GM23338 (cell line): ENCODE measurements around the gene CAMK1. TPM values are rescaled to one million over a fixed set of nuclear protein-coding genes. Genes with fewer than 3 reads are reported as not detected.

Experiments used
- ATAC-seq: fragments of 200-7000 bp; cut with Tn5 transposase; 3 replicates; pipeline ENCODE4 v1.9.1; 2020
- DNase-seq: peaks from one replicate; pipeline ENCODE4 v3.0.0-alpha.2; 2015; ENCODE audit warnings: low spot score
- H2AFZ ChIP-seq: fragments of 200-600 bp; sonication (generic); 2 replicates; pipeline ENCODE4 v1.8.0; 2016; ENCODE audit warnings: antibody characterized with exemption, mild to moderate bottlenecking, moderate library complexity
- H3F3A ChIP-seq: fragments of 200-600 bp; sonication (generic); replicated peaks from 2 replicates; pipeline ENCODE4 v1.8.0; 2017; ENCODE audit warnings: antibody characterized with exemption, mixed run types, low read depth
- H3K27ac ChIP-seq: fragments of 200-600 bp; sonication (generic); 2 replicates; pipeline ENCODE4 v1.6.1; 2016; ENCODE audit warnings: low read depth
- H3K27me3 ChIP-seq: fragments of 200-600 bp; sonication (generic); 2 replicates; pipeline ENCODE4 v1.8.0; 2016; ENCODE audit warnings: mild to moderate bottlenecking, mixed run types, moderate library complexity; ENCODE audit not compliant: insufficient read depth
- H3K36me3 ChIP-seq: fragments of 200-600 bp; sonication (generic); 2 replicates; pipeline ENCODE4 v1.8.0; 2016; ENCODE audit warnings: mild to moderate bottlenecking; ENCODE audit not compliant: insufficient read depth
- H3K4me1 ChIP-seq: fragments of 200-600 bp; sonication (generic); 2 replicates; pipeline ENCODE4 v1.8.0; 2016; ENCODE audit warnings: mild to moderate bottlenecking, moderate library complexity; ENCODE audit not compliant: insufficient read depth
- H3K4me2 ChIP-seq: fragments of 200-600 bp; sonication (generic); 2 replicates; pipeline ENCODE4 v1.7.1; 2017; ENCODE audit warnings: mixed run types
- H3K4me3 ChIP-seq: fragments of 200-600 bp; sonication (generic); 2 replicates; pipeline ENCODE4 v1.6.1; 2016; ENCODE audit warnings: mixed run types
- H3K79me2 ChIP-seq: fragments of 200-600 bp; sonication (generic); replicated peaks from 2 replicates; pipeline ENCODE4 v1.8.0; 2017; ENCODE audit warnings: mild to moderate bottlenecking; ENCODE audit not compliant: insufficient read depth
- H3K9me2 ChIP-seq: fragments of 200-600 bp; sonication (generic); 2 replicates; pipeline ENCODE4 v1.8.0; 2017; ENCODE audit not compliant: insufficient read depth
- H4K20me1 ChIP-seq: fragments of 200-600 bp; sonication (generic); replicated peaks from 2 replicates; pipeline ENCODE4 v1.8.0; 2017; ENCODE audit warnings: mild to moderate bottlenecking; ENCODE audit not compliant: insufficient read depth
- H3K27ac Mint-ChIP-seq: 2 replicates; pipeline ENCODE4 v1.8.0; 2020; ENCODE audit warnings: inconsistent platforms, mild to moderate bottlenecking, moderate library complexity, mixed read lengths
- H3K27me3 Mint-ChIP-seq: 3 replicates; pipeline ENCODE4 v1.8.0; 2022; ENCODE audit warnings: low read depth, mild to moderate bottlenecking, moderate library complexity, mixed read lengths, inconsistent platforms; ENCODE audit not compliant: insufficient read depth, poor library complexity
- H3K36me3 Mint-ChIP-seq: 3 replicates; pipeline ENCODE4 v1.8.0; 2021; ENCODE audit warnings: low read depth, mild to moderate bottlenecking, inconsistent platforms, moderate library complexity, mixed read lengths
- H3K4me1 Mint-ChIP-seq: 3 replicates; pipeline ENCODE4 v1.8.0; 2020; ENCODE audit warnings: mild to moderate bottlenecking, inconsistent platforms, mixed read lengths
- H3K4me3 Mint-ChIP-seq: 3 replicates; pipeline ENCODE4 v1.8.0; 2021; ENCODE audit warnings: moderate library complexity, mild to moderate bottlenecking, inconsistent platforms, mixed read lengths
- H3K9me3 Mint-ChIP-seq: 3 replicates; pipeline ENCODE4 v1.8.0; 2020; ENCODE audit warnings: moderate library complexity, mild to moderate bottlenecking, inconsistent platforms, mixed read lengths
- CREB1 ChIP-seq: fragments of 250-450 bp; sonication (Bioruptor Pico); IDR thresholded peaks from 2 replicates; pipeline ENCODE4 v1.5.0; 2020; ENCODE audit warnings: low read depth, mild to moderate bottlenecking, moderate library complexity
- EZH2 ChIP-seq: fragments of 200-600 bp; sonication (generic); IDR thresholded peaks from one replicate; pipeline ENCODE4 v1.8.0; 2017; ENCODE audit warnings: antibody characterized with exemption, mild to moderate bottlenecking, low read depth; ENCODE audit not compliant: unreplicated experiment
- EZH2phosphoT487 ChIP-seq: fragments of 200-600 bp; sonication (generic); IDR thresholded peaks from one replicate; pipeline ENCODE4 v1.8.1; 2018; ENCODE audit warnings: antibody characterized with exemption; ENCODE audit not compliant: unreplicated experiment
- JUNB ChIP-seq: IDR thresholded peaks from one replicate; pipeline ENCODE4 v1.6.1; 2016; ENCODE audit warnings: antibody characterized with exemption; ENCODE audit not compliant: unreplicated experiment
- NANOG ChIP-seq: IDR thresholded peaks from 2 replicates; pipeline ENCODE4 v1.6.1; 2016; ENCODE audit warnings: antibody characterized with exemption, borderline replicate concordance
- POLR2AphosphoS5 ChIP-seq: IDR thresholded peaks from 2 replicates; pipeline ENCODE4 v1.6.1; 2016; ENCODE audit warnings: antibody characterized with exemption, low read depth
- STAT1 ChIP-seq: IDR thresholded peaks from one replicate; pipeline ENCODE4 v1.6.1; 2016; ENCODE audit warnings: antibody characterized with exemption; ENCODE audit not compliant: unreplicated experiment
- ZNF114 ChIP-seq: fragments of 250-450 bp; sonication (Bioruptor Pico); IDR thresholded peaks from 2 replicates; pipeline ENCODE4 v1.5.0; 2020; ENCODE audit warnings: mild to moderate bottlenecking, moderate library complexity
- ZNF331 ChIP-seq: fragments of 250-450 bp; sonication (Bioruptor Pico); IDR thresholded peaks from 2 replicates; pipeline ENCODE4 v1.5.0; 2020; ENCODE audit warnings: low read depth, mild to moderate bottlenecking, moderate library complexity
- polyA plus RNA-seq: library from polyadenylated mRNA; unstranded; fragments of >200 nt; fragmentation: Nextera tagmentation; extraction: Ambion mirVana; gene quantifications from 2 replicates; pipeline ENCODE4 v1.2.1, GENCODE V29; 2016
- total RNA-seq: library from RNA; depleted of rRNA; stranded (reverse); fragments of >200 nt; shearing (Covaris generic); gene quantifications from 2 replicates; pipeline ENCODE4 v1.2.3, GENCODE V29; 2014
- TF ChIP-seq, protein P1 (sequence below): fragments of 250-450 bp; sonication (Bioruptor Pico); IDR thresholded peaks from 2 replicates; pipeline ENCODE4 v1.5.0; 2020; ENCODE audit warnings: mild to moderate bottlenecking, moderate library complexity
- TF ChIP-seq, protein P2 (sequence below), 2 experiments: fragments of 200-600 bp in 1 of 2; sonication (generic) in 1 of 2; conservative IDR thresholded peaks; 2 replicates each; pipeline versions ENCODE4 v1.5.1 to v1.6.1; 2016 to 2017; ENCODE audit warnings: antibody characterized with exemption in 2 of 2, low read depth in 2 of 2, mild to moderate bottlenecking in 2 of 2, moderate library complexity in 1 of 2
- TF ChIP-seq, protein P3 (sequence below): IDR thresholded peaks from 2 replicates; pipeline ENCODE4 v1.6.1; 2016; ENCODE audit warnings: antibody characterized with exemption
- TF ChIP-seq, protein P4 (sequence below): IDR thresholded peaks from one replicate; pipeline ENCODE4 v1.6.1; 2018; ENCODE audit warnings: antibody characterized with exemption; ENCODE audit not compliant: unreplicated experiment

CAMK1 gene
- total and polyA plus RNA-seq, 2 experiments from 2014 or later = 4.4 TPM

DNA sequence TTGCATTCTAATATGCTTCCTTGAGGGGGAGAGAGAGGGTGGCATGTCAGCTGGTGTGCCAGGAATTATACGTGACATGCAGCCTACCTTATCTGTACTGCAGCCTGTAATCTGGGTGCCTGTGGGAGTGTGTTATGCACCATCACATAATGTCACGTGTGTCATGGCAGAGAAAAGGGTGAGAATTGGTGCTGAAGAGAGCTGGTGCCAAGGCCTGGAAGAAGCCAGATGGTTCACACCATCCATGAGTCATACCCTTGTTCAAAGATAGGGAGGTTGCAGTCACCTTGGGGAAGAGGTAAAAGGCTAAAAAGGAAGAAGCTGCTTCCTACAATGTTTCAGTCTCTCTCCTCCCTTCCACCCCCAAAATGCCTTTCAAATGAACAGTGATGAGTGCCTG is 32.9 kb downstream of the CAMK1 start:
- Mint-ChIP-seq H3K4me3 (no peak overlapping the region), H3K4me1 (peaks cover 5% of the 10 kb centered on the region), H3K27me3 (no peaks in the 10 kb centered on the region), H3K9me3 (no peaks in the 10 kb centered on the region), H3K36me3 (peaks cover 71% of the 10 kb centered on the region), H3K27ac (no peak overlapping the region)
- H3K4me3 ChIP-seq = no peak overlapping the region
- no peak overlapping the region for H3K4me2 ChIP-seq
- DNase-seq = no peak
- H2AFZ ChIP-seq = no peak overlapping the region
- no peaks in the 10 kb centered on the region for H3K9me2 ChIP-seq
- no peak overlapping the region for H3K27ac ChIP-seq
- H4K20me1 ChIP-seq = peaks cover 34% of the 10 kb centered on the region
- TF ChIP-seq POLR2AphosphoS5 = no peak
- TF ChIP-seq, protein P1, sequence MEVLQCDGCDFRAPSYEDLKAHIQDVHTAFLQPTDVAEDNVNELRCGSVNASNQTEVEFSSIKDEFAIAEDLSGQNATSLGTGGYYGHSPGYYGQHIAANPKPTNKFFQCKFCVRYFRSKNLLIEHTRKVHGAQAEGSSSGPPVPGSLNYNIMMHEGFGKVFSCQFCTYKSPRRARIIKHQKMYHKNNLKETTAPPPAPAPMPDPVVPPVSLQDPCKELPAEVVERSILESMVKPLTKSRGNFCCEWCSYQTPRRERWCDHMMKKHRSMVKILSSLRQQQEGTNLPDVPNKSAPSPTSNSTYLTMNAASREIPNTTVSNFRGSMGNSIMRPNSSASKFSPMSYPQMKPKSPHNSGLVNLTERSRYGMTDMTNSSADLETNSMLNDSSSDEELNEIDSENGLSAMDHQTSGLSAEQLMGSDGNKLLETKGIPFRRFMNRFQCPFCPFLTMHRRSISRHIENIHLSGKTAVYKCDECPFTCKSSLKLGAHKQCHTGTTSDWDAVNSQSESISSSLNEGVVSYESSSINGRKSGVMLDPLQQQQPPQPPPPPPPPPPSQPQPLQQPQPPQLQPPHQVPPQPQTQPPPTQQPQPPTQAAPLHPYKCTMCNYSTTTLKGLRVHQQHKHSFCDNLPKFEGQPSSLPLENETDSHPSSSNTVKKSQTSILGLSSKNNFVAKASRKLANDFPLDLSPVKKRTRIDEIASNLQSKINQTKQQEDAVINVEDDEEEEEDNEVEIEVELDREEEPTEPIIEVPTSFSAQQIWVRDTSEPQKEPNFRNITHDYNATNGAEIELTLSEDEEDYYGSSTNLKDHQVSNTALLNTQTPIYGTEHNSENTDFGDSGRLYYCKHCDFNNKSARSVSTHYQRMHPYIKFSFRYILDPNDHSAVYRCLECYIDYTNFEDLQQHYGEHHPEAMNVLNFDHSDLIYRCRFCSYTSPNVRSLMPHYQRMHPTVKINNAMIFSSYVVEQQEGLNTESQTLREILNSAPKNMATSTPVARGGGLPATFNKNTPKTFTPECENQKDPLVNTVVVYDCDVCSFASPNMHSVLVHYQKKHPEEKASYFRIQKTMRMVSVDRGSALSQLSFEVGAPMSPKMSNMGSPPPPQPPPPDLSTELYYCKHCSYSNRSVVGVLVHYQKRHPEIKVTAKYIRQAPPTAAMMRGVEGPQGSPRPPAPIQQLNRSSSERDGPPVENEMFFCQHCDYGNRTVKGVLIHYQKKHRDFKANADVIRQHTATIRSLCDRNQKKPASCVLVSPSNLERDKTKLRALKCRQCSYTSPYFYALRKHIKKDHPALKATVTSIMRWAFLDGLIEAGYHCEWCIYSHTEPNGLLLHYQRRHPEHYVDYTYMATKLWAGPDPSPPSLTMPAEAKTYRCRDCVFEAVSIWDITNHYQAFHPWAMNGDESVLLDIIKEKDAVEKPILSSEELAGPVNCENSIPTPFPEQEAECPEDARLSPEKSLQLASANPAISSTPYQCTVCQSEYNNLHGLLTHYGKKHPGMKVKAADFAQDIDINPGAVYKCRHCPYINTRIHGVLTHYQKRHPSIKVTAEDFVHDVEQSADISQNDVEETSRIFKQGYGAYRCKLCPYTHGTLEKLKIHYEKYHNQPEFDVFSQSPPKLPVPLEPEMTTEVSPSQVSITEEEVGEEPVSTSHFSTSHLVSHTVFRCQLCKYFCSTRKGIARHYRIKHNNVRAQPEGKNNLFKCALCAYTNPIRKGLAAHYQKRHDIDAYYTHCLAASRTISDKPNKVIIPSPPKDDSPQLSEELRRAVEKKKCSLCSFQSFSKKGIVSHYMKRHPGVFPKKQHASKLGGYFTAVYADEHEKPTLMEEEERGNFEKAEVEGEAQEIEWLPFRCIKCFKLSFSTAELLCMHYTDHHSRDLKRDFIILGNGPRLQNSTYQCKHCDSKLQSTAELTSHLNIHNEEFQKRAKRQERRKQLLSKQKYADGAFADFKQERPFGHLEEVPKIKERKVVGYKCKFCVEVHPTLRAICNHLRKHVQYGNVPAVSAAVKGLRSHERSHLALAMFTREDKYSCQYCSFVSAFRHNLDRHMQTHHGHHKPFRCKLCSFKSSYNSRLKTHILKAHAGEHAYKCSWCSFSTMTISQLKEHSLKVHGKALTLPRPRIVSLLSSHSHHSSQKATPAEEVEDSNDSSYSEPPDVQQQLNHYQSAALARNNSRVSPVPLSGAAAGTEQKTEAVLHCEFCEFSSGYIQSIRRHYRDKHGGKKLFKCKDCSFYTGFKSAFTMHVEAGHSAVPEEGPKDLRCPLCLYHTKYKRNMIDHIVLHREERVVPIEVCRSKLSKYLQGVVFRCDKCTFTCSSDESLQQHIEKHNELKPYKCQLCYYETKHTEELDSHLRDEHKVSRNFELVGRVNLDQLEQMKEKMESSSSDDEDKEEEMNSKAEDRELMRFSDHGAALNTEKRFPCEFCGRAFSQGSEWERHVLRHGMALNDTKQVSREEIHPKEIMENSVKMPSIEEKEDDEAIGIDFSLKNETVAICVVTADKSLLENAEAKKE (CRISPR knock-in tag) = no peak
- no peak for TF ChIP-seq ZNF331 (CRISPR knock-in tag)
- TF ChIP-seq NANOG = no peak
- no peak for TF ChIP-seq CREB1
- TF ChIP-seq EZH2phosphoT487 = no peak
- no peak for TF ChIP-seq ZNF114 (CRISPR knock-in tag)
- TF ChIP-seq, protein P2, sequence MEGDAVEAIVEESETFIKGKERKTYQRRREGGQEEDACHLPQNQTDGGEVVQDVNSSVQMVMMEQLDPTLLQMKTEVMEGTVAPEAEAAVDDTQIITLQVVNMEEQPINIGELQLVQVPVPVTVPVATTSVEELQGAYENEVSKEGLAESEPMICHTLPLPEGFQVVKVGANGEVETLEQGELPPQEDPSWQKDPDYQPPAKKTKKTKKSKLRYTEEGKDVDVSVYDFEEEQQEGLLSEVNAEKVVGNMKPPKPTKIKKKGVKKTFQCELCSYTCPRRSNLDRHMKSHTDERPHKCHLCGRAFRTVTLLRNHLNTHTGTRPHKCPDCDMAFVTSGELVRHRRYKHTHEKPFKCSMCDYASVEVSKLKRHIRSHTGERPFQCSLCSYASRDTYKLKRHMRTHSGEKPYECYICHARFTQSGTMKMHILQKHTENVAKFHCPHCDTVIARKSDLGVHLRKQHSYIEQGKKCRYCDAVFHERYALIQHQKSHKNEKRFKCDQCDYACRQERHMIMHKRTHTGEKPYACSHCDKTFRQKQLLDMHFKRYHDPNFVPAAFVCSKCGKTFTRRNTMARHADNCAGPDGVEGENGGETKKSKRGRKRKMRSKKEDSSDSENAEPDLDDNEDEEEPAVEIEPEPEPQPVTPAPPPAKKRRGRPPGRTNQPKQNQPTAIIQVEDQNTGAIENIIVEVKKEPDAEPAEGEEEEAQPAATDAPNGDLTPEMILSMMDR (conservative IDR thresholded peaks at IDR 0.05; ENCODE audit: low read depth in 2 of 2) = no peak
- TF ChIP-seq STAT1 = no peak
- TF ChIP-seq JUNB = no peak
- TF ChIP-seq, protein P3, sequence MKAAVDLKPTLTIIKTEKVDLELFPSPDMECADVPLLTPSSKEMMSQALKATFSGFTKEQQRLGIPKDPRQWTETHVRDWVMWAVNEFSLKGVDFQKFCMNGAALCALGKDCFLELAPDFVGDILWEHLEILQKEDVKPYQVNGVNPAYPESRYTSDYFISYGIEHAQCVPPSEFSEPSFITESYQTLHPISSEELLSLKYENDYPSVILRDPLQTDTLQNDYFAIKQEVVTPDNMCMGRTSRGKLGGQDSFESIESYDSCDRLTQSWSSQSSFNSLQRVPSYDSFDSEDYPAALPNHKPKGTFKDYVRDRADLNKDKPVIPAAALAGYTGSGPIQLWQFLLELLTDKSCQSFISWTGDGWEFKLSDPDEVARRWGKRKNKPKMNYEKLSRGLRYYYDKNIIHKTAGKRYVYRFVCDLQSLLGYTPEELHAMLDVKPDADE = no peak
- TF ChIP-seq EZH2 = no peak
- TF ChIP-seq, protein P4, sequence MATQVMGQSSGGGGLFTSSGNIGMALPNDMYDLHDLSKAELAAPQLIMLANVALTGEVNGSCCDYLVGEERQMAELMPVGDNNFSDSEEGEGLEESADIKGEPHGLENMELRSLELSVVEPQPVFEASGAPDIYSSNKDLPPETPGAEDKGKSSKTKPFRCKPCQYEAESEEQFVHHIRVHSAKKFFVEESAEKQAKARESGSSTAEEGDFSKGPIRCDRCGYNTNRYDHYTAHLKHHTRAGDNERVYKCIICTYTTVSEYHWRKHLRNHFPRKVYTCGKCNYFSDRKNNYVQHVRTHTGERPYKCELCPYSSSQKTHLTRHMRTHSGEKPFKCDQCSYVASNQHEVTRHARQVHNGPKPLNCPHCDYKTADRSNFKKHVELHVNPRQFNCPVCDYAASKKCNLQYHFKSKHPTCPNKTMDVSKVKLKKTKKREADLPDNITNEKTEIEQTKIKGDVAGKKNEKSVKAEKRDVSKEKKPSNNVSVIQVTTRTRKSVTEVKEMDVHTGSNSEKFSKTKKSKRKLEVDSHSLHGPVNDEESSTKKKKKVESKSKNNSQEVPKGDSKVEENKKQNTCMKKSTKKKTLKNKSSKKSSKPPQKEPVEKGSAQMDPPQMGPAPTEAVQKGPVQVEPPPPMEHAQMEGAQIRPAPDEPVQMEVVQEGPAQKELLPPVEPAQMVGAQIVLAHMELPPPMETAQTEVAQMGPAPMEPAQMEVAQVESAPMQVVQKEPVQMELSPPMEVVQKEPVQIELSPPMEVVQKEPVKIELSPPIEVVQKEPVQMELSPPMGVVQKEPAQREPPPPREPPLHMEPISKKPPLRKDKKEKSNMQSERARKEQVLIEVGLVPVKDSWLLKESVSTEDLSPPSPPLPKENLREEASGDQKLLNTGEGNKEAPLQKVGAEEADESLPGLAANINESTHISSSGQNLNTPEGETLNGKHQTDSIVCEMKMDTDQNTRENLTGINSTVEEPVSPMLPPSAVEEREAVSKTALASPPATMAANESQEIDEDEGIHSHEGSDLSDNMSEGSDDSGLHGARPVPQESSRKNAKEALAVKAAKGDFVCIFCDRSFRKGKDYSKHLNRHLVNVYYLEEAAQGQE = no peak
- H3K36me3 ChIP-seq = peaks cover 48% of the 10 kb centered on the region
- no peaks in the 10 kb centered on the region for H3K27me3 ChIP-seq
- peaks cover 46% of the 10 kb centered on the region for H3K79me2 ChIP-seq
- no peaks in the 10 kb centered on the region; the same call in 1 of the 2 replicates for H3F3A ChIP-seq
- H3K4me1 ChIP-seq = peaks cover 9% of the 10 kb centered on the region; the same call in 1 of the 2 replicates
- ATAC-seq = no peak
